NB4 (cell line): ENCODE data around the gene CYP4F22.
"Not testable (repeated sequence)": the region's sequence is repeated elsewhere in the genome, so short reads cannot be mapped to it uniquely, and the experiment has no call there.

Source experiments
- CTCF ChIP-seq: IDR thresholded peaks from one replicate; pipeline ENCODE4 v1.5.1; 2012; ENCODE audit warnings: low read depth, low read length
- MAX ChIP-seq: IDR thresholded peaks from 2 replicates; pipeline ENCODE4 v1.6.1; 2011; ENCODE audit warnings: low read depth, low read length
- MYC ChIP-seq: IDR thresholded peaks from 2 replicates; pipeline ENCODE4 v1.6.1; 2011; ENCODE audit warnings: low read depth, low read length
- POLR2A ChIP-seq: IDR thresholded peaks from 2 replicates; pipeline ENCODE4 v1.6.1; 2011; ENCODE audit warnings: mild to moderate bottlenecking; ENCODE audit not compliant: insufficient read length; ENCODE audit errors: extremely low read depth

DNA sequence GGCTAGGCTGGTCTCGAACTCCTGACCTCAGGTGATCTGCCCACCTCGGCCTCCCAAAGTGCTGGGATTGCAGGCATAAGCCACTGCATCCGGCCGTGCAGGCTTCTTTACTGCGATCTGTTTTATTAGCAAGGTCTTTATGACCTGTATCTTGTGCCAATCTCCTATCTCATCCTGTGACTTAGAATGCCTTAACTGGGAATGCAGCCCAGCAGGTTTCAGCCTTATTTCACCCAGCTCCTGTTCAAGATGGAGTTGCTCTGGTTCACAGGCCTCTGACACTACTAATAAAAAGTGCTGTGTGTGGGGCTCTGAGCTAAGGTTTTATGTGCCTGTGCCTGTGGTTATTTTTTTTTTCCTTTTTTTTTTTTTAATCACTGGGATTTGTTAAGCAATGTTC, 22.6 kb upstream of the CYP4F22 start:
- not testable (repeated sequence) for TF ChIP-seq CTCF, POLR2A, MYC, MAX
